GM23338 (cell line): Measurements from ENCODE around the gene L3MBTL2. TPM values are rescaled to one million over a fixed set of nuclear protein-coding genes. Genes with fewer than 3 reads are reported as not detected.

Source experiments
- ATAC-seq: fragments of 200-7000 bp; cut with Tn5 transposase; 3 replicates; pipeline ENCODE4 v1.9.1; 2020
- DNase-seq: peaks from one replicate; pipeline ENCODE4 v3.0.0-alpha.2; 2015; ENCODE audit warnings: low spot score
- H2AFZ ChIP-seq: fragments of 200-600 bp; sonication (generic); 2 replicates; pipeline ENCODE4 v1.8.0; 2016; ENCODE audit warnings: antibody characterized with exemption, mild to moderate bottlenecking, moderate library complexity
- H3F3A ChIP-seq: fragments of 200-600 bp; sonication (generic); replicated peaks from 2 replicates; pipeline ENCODE4 v1.8.0; 2017; ENCODE audit warnings: antibody characterized with exemption, mixed run types, low read depth
- H3K27ac ChIP-seq: fragments of 200-600 bp; sonication (generic); 2 replicates; pipeline ENCODE4 v1.6.1; 2016; ENCODE audit warnings: low read depth
- H3K27me3 ChIP-seq: fragments of 200-600 bp; sonication (generic); 2 replicates; pipeline ENCODE4 v1.8.0; 2016; ENCODE audit warnings: mild to moderate bottlenecking, mixed run types, moderate library complexity; ENCODE audit not compliant: insufficient read depth
- H3K36me3 ChIP-seq: fragments of 200-600 bp; sonication (generic); 2 replicates; pipeline ENCODE4 v1.8.0; 2016; ENCODE audit warnings: mild to moderate bottlenecking; ENCODE audit not compliant: insufficient read depth
- H3K4me1 ChIP-seq: fragments of 200-600 bp; sonication (generic); 2 replicates; pipeline ENCODE4 v1.8.0; 2016; ENCODE audit warnings: mild to moderate bottlenecking, moderate library complexity; ENCODE audit not compliant: insufficient read depth
- H3K4me2 ChIP-seq: fragments of 200-600 bp; sonication (generic); 2 replicates; pipeline ENCODE4 v1.7.1; 2017; ENCODE audit warnings: mixed run types
- H3K4me3 ChIP-seq: fragments of 200-600 bp; sonication (generic); 2 replicates; pipeline ENCODE4 v1.6.1; 2016; ENCODE audit warnings: mixed run types
- H3K79me2 ChIP-seq: fragments of 200-600 bp; sonication (generic); replicated peaks from 2 replicates; pipeline ENCODE4 v1.8.0; 2017; ENCODE audit warnings: mild to moderate bottlenecking; ENCODE audit not compliant: insufficient read depth
- H3K9me2 ChIP-seq: fragments of 200-600 bp; sonication (generic); 2 replicates; pipeline ENCODE4 v1.8.0; 2017; ENCODE audit not compliant: insufficient read depth
- H4K20me1 ChIP-seq: fragments of 200-600 bp; sonication (generic); replicated peaks from 2 replicates; pipeline ENCODE4 v1.8.0; 2017; ENCODE audit warnings: mild to moderate bottlenecking; ENCODE audit not compliant: insufficient read depth
- H3K27ac Mint-ChIP-seq: 2 replicates; pipeline ENCODE4 v1.8.0; 2020; ENCODE audit warnings: inconsistent platforms, mild to moderate bottlenecking, moderate library complexity, mixed read lengths
- H3K27me3 Mint-ChIP-seq: 3 replicates; pipeline ENCODE4 v1.8.0; 2022; ENCODE audit warnings: low read depth, mild to moderate bottlenecking, moderate library complexity, mixed read lengths, inconsistent platforms; ENCODE audit not compliant: insufficient read depth, poor library complexity
- H3K36me3 Mint-ChIP-seq: 3 replicates; pipeline ENCODE4 v1.8.0; 2021; ENCODE audit warnings: low read depth, mild to moderate bottlenecking, inconsistent platforms, moderate library complexity, mixed read lengths
- H3K4me1 Mint-ChIP-seq: 3 replicates; pipeline ENCODE4 v1.8.0; 2020; ENCODE audit warnings: mild to moderate bottlenecking, inconsistent platforms, mixed read lengths
- H3K4me3 Mint-ChIP-seq: 3 replicates; pipeline ENCODE4 v1.8.0; 2021; ENCODE audit warnings: moderate library complexity, mild to moderate bottlenecking, inconsistent platforms, mixed read lengths
- H3K9me3 Mint-ChIP-seq: 3 replicates; pipeline ENCODE4 v1.8.0; 2020; ENCODE audit warnings: moderate library complexity, mild to moderate bottlenecking, inconsistent platforms, mixed read lengths
- CREB1 ChIP-seq: fragments of 250-450 bp; sonication (Bioruptor Pico); IDR thresholded peaks from 2 replicates; pipeline ENCODE4 v1.5.0; 2020; ENCODE audit warnings: low read depth, mild to moderate bottlenecking, moderate library complexity
- EZH2phosphoT487 ChIP-seq: fragments of 200-600 bp; sonication (generic); IDR thresholded peaks from one replicate; pipeline ENCODE4 v1.8.1; 2018; ENCODE audit warnings: antibody characterized with exemption; ENCODE audit not compliant: unreplicated experiment
- NANOG ChIP-seq: IDR thresholded peaks from 2 replicates; pipeline ENCODE4 v1.6.1; 2016; ENCODE audit warnings: antibody characterized with exemption, borderline replicate concordance
- POLR2AphosphoS5 ChIP-seq: IDR thresholded peaks from 2 replicates; pipeline ENCODE4 v1.6.1; 2016; ENCODE audit warnings: antibody characterized with exemption, low read depth
- ZNF114 ChIP-seq: fragments of 250-450 bp; sonication (Bioruptor Pico); IDR thresholded peaks from 2 replicates; pipeline ENCODE4 v1.5.0; 2020; ENCODE audit warnings: mild to moderate bottlenecking, moderate library complexity
- ZNF331 ChIP-seq: fragments of 250-450 bp; sonication (Bioruptor Pico); IDR thresholded peaks from 2 replicates; pipeline ENCODE4 v1.5.0; 2020; ENCODE audit warnings: low read depth, mild to moderate bottlenecking, moderate library complexity
- polyA plus RNA-seq: library from polyadenylated mRNA; unstranded; fragments of >200 nt; fragmentation: Nextera tagmentation; extraction: Ambion mirVana; gene quantifications from 2 replicates; pipeline ENCODE4 v1.2.1, GENCODE V29; 2016
- total RNA-seq: library from RNA; depleted of rRNA; stranded (reverse); fragments of >200 nt; shearing (Covaris generic); gene quantifications from 2 replicates; pipeline ENCODE4 v1.2.3, GENCODE V29; 2014
- TF ChIP-seq, protein P1 (sequence below): IDR thresholded peaks from one replicate; pipeline ENCODE4 v1.6.1; 2018; ENCODE audit warnings: antibody characterized with exemption; ENCODE audit not compliant: unreplicated experiment
- TF ChIP-seq, protein P2 (sequence below): IDR thresholded peaks from 2 replicates; pipeline ENCODE4 v1.6.1; 2016; ENCODE audit warnings: antibody characterized with exemption
- TF ChIP-seq, protein P3 (sequence below), 2 experiments: fragments of 200-600 bp in 1 of 2; sonication (generic) in 1 of 2; conservative IDR thresholded peaks; 2 replicates each; pipeline versions ENCODE4 v1.5.1 to v1.6.1; 2016 to 2017; ENCODE audit warnings: antibody characterized with exemption in 2 of 2, low read depth in 2 of 2, mild to moderate bottlenecking in 2 of 2, moderate library complexity in 1 of 2

L3MBTL2 gene
- total and polyA plus RNA-seq, 2 experiments from 2014 or later = 13.9 to 27.1 TPM

DNA sequence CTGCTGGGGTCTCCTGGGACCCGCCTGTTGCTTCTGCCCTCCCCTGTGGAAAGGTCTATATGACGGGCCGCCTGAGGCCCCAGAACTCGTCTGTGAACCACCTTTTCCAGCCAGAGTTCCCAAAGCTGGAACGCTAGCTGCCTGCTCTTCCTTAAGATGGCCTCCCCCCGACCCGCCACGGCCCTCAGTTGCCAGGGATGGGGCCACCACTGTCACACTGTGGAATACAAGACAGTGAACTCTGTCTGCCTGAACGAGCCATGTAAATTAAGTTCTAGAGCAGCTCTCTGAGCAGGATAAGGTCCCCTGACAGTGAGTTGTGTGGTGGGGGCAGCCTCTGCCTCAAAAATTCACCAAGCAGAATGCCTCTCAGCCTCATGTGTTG lies 25.3 kb downstream of the L3MBTL2 start:
- H3K4me1 ChIP-seq = no peaks in the 10 kb centered on the region
- Mint-ChIP-seq H3K27ac (no peak overlapping the region), H3K36me3 (peaks cover 21% of the 10 kb centered on the region), H3K4me3 (no peak overlapping the region), H3K27me3 (peaks cover 13% of the 10 kb centered on the region), H3K4me1 (no peaks in the 10 kb centered on the region), H3K9me3 (no peaks in the 10 kb centered on the region)
- H3F3A ChIP-seq = no peaks in the 10 kb centered on the region
- no peak overlapping the region for H3K4me3 ChIP-seq
- no peaks in the 10 kb centered on the region for H3K9me2 ChIP-seq
- H3K79me2 ChIP-seq = no peaks in the 10 kb centered on the region
- TF ChIP-seq, protein P1, sequence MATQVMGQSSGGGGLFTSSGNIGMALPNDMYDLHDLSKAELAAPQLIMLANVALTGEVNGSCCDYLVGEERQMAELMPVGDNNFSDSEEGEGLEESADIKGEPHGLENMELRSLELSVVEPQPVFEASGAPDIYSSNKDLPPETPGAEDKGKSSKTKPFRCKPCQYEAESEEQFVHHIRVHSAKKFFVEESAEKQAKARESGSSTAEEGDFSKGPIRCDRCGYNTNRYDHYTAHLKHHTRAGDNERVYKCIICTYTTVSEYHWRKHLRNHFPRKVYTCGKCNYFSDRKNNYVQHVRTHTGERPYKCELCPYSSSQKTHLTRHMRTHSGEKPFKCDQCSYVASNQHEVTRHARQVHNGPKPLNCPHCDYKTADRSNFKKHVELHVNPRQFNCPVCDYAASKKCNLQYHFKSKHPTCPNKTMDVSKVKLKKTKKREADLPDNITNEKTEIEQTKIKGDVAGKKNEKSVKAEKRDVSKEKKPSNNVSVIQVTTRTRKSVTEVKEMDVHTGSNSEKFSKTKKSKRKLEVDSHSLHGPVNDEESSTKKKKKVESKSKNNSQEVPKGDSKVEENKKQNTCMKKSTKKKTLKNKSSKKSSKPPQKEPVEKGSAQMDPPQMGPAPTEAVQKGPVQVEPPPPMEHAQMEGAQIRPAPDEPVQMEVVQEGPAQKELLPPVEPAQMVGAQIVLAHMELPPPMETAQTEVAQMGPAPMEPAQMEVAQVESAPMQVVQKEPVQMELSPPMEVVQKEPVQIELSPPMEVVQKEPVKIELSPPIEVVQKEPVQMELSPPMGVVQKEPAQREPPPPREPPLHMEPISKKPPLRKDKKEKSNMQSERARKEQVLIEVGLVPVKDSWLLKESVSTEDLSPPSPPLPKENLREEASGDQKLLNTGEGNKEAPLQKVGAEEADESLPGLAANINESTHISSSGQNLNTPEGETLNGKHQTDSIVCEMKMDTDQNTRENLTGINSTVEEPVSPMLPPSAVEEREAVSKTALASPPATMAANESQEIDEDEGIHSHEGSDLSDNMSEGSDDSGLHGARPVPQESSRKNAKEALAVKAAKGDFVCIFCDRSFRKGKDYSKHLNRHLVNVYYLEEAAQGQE = no peak
- TF ChIP-seq POLR2AphosphoS5 (no peak), CREB1 (CRISPR knock-in tag) (no peak), ZNF331 (no peak), ZNF114 (CRISPR knock-in tag) (no peak)
- TF ChIP-seq, protein P2, sequence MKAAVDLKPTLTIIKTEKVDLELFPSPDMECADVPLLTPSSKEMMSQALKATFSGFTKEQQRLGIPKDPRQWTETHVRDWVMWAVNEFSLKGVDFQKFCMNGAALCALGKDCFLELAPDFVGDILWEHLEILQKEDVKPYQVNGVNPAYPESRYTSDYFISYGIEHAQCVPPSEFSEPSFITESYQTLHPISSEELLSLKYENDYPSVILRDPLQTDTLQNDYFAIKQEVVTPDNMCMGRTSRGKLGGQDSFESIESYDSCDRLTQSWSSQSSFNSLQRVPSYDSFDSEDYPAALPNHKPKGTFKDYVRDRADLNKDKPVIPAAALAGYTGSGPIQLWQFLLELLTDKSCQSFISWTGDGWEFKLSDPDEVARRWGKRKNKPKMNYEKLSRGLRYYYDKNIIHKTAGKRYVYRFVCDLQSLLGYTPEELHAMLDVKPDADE = no peak
- TF ChIP-seq, protein P3, sequence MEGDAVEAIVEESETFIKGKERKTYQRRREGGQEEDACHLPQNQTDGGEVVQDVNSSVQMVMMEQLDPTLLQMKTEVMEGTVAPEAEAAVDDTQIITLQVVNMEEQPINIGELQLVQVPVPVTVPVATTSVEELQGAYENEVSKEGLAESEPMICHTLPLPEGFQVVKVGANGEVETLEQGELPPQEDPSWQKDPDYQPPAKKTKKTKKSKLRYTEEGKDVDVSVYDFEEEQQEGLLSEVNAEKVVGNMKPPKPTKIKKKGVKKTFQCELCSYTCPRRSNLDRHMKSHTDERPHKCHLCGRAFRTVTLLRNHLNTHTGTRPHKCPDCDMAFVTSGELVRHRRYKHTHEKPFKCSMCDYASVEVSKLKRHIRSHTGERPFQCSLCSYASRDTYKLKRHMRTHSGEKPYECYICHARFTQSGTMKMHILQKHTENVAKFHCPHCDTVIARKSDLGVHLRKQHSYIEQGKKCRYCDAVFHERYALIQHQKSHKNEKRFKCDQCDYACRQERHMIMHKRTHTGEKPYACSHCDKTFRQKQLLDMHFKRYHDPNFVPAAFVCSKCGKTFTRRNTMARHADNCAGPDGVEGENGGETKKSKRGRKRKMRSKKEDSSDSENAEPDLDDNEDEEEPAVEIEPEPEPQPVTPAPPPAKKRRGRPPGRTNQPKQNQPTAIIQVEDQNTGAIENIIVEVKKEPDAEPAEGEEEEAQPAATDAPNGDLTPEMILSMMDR (conservative IDR thresholded peaks at IDR 0.05; ENCODE audit: low read depth in 2 of 2) = no peak
- no peak overlapping the region for H3K4me2 ChIP-seq
- H3K36me3 ChIP-seq = peaks cover 4% of the 10 kb centered on the region; the same call in 1 of the 2 replicates
- ATAC-seq = no peak
- DNase-seq = no peak
- H3K27ac ChIP-seq = no peak overlapping the region
- H3K27me3 ChIP-seq = no peaks in the 10 kb centered on the region
- H2AFZ ChIP-seq = no peak overlapping the region
- H4K20me1 ChIP-seq = no peaks in the 10 kb centered on the region

DNA sequence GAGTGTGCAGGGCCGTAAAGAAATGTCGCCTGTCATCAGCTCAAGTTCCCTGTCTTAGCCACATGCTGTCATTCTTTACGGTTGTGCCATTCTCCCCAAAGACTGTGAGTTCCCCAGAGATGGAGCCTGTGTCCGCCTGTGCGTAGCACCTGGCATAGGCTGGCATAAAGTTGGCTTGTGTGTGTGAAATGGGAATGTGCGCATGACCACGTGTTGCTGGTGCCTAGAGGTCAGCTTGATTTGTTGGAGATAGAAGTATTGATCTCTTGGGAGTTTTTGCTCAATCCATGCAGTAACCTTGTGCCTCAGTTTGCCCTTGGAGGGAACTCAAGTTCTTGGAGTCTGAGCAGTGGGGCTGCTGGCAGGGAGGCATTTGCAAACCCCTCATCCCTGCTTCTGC lies 26.3 kb downstream of the L3MBTL2 start:
- no peak overlapping the region for H3K4me2 ChIP-seq
- H2AFZ ChIP-seq = no peak overlapping the region
- TF ChIP-seq EZH2phosphoT487 = no peak
- no peak for TF ChIP-seq ZNF331
- TF ChIP-seq NANOG = no peak
- TF ChIP-seq, protein P1 = no peak
- TF ChIP-seq ZNF114 (CRISPR knock-in tag) = no peak
- H3K36me3 ChIP-seq = peaks cover 4% of the 10 kb centered on the region; the same call in 1 of the 2 replicates
- H3K27ac ChIP-seq = no peak overlapping the region
- Mint-ChIP-seq H3K4me3 (no peak overlapping the region), H3K27ac (no peak overlapping the region), H3K27me3 (peaks cover 17% of the 10 kb centered on the region), H3K9me3 (no peaks in the 10 kb centered on the region), H3K36me3 (peaks cover 17% of the 10 kb centered on the region), H3K4me1 (peaks cover 4% of the 10 kb centered on the region)
- DNase-seq (no peak), ATAC-seq (no peak)
- no peaks in the 10 kb centered on the region for H3K79me2 ChIP-seq
- no peaks in the 10 kb centered on the region for H3K27me3 ChIP-seq
- peaks cover 5% of the 10 kb centered on the region; the same call in 1 of the 2 replicates for H3K4me1 ChIP-seq
- no peak overlapping the region for H3K4me3 ChIP-seq
- H4K20me1 ChIP-seq = no peaks in the 10 kb centered on the region
- H3K9me2 ChIP-seq = no peaks in the 10 kb centered on the region
- no peaks in the 10 kb centered on the region for H3F3A ChIP-seq
